HG03175 (cell line): ENCODE results near the gene BATF3.
A peak's percentile ranks its signal among the peaks of the same experiment; 100 is the strongest.
"Not testable (repeated sequence)": the region's sequence is repeated elsewhere in the genome, so short reads cannot be mapped to it uniquely, and the experiment has no call there.

Source experiments
- ATAC-seq: cut with Tn5 transposase; IDR thresholded peaks from one replicate; pipeline ENCODE4 v1.9.1; 2021; ENCODE audit warnings: mild to moderate bottlenecking, moderate library complexity; ENCODE audit not compliant: unreplicated experiment

BATF3 gene

DNA sequence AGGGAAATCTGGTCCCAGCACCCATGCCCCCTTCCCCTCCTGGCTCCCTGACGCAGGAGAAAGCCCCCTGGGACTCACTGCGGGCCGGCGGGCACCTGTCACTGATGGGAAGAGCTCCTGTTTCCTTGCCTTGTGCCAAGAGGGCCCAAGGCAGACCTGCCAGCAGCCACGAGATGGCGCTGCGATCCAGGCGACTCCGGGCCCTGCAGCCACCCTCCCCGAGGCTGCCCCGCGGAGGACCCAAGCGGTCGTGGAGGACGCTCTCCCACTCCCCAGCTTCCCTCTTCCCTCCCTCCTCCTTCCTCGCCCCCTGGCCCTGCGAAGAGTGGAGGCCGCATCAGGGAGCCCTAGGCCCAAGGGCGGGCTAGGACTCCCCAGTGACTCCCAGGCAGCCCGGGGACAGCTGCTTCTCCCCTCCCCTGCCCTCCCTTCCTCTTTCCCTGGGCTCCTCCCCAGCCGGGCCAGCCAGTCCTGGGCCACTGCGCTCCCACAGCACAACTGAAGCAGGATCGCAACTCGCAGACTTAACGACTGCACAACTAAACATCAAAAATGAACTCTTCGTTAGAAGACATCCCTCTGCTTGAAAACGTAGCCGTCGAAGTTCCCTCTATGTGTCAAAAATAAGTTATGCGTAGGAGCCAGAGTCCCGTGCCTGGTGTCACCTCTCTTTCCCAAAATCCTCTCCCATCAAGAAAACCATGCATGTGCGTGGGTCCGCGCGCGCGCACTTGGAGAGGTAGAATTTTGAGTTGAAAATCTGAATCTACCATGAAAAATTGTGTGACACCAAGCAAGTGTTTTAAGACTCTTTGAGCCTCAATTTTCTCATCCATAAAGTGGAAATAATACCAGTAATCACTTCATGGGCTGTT lies 34.2 kb downstream of the BATF3 start:
- ATAC-seq, result peak; percentile 86

DNA sequence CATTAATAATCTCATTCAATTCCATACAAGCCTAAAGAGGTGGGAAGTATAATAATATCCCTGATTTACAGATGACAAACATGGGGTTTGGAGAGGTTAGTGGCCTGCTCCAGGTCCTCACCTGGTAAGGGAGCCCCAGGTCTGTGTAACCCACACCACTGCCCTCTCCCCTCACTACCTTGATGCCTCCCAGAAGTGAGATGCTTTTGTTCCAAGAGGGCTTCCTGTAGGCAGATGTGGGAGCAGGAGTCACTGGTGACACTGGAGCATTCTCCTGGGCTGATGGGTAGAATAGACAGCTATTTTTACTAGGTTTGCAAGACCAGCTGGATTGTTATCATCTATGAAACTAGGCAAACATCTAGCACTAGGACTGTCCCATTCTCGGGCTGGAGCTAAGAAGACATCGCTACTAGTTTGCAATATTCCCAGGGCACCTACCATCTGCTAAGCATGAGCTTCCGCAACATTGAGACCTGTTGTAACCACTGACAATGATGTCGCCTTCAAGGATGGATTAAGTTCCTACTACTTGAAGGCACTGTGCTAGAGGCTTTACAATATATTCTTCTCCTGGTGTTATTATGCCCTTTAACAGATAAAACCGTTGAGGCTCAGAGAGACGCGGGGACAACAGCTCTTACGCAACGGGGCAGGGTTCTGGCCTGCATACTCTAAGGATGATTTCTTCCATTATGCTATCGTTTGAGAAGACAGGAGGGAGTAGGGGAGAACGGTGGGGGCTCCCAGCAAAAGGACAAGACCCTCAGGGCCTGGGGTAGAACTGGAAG lies 35.0 kb downstream of the BATF3 start:
- no peak for ATAC-seq

DNA sequence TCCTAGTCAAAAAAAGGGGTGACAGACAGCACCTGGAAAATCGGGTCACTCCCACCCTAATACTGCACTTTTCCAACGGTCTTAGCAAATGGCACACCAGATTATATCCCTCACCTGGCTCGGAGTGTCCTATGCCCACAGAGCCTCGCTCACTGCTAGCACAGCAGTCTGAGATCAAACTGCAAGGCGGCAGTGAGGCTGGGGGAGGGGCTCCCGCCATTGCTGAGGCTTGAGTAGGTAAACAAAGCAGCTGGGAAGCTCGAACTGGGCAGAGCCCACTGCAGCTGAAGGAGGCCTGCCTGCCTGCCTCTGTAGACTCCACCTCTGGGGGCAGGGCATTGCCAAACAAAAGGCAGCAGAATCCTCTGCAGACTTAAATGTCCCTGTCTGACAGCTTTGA lies 41.4 kb downstream of the BATF3 start:
- ATAC-seq, result not testable (repeated sequence)

DNA sequence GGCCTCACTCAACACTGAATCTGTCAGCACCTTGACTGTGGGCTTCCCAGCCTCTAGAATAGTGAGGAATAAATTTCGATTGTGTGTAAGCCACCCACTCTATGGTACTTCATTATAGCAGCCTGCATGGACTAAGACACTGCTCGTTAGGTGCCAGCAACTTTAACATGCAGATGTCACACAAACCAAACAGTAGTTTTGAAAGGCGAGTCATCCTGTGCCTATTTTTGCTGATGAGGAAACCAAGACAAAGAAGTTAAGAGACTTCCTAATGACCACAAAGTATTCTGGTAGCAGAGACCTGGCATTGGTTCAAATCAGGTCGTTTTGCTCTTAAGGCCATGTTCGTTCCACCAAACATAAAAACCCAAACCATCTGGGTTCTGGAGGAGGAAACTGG lies 42.9 kb downstream of the BATF3 start:
- no peak for ATAC-seq

DNA sequence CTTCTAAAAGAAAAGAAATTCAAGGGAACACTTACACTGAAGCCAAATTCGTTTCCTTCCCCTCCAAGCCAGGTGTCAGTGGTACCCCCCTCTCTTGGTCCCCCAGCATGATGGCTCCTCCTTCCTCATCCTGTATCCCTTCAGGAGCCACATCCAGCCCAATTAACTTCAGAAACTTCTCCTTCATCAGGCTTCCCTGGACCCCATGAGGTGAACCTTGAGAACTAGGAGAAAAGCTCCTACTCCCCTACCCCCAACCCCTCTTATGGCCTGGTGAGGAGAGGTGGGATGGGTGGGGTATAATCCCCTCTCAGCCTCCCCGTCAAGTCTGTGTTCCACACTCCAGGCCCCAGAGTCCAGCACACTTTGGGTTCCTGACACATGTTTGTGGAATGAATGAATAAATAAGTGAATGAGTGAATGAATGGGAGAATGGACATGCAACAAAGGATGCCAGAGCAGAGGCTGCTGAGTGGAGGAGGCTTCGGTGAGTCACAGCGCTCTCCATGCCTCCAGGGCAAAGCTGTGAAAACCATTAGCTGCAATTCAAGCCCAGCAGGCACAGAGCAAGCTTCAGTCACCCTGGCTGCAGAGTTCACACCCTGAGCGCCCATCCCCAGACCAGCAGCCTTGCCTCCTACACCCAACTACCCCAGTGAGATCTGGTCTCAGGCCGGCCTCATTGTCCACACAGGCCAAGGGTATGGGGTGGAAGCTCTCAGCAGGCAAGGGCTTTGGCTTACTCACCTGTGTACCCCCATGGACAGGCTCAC lies 43.8 kb downstream of the BATF3 start:
- no peak for ATAC-seq

DNA sequence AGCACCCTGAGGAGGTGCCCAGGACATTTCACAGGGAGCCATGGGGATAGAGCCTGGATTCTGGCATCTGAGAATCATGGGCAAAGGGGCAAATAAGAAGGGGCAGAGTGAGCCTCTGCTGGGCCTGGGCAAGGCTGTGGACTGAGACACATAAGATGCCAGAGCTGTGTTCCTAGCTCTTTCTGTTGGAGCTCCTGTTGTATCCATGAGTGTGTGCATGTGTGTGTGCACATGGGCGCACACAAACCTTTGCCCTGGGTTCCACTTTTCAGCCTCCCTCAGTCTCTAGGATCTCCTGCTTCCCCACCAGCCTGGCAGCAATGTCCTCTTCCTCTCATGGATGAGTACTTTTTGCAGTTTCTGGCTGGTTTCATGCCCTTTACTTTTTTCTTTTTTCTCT lies 47.0 kb downstream of the BATF3 start:
- ATAC-seq, result no peak

DNA sequence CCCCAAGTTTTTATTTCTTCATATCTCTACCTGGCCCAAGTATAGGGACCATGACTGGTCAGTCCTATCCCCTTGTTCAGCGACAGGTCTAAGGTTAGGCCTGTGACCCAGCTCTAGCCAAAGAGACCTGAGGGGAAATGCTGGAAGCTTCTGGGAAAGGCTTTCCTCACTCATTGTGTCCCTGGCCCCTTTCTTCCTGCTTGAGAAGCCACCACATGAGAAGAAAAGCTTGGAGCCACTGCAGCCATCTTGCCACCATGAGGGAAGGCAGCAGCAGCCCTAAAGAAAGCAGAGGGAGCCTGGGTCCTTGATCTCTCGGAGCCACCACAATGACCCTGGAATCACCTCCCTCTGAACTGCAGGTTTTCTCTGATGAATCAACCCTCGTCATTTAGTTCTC lies 47.7 kb downstream of the BATF3 start:
- ATAC-seq, result no peak

DNA sequence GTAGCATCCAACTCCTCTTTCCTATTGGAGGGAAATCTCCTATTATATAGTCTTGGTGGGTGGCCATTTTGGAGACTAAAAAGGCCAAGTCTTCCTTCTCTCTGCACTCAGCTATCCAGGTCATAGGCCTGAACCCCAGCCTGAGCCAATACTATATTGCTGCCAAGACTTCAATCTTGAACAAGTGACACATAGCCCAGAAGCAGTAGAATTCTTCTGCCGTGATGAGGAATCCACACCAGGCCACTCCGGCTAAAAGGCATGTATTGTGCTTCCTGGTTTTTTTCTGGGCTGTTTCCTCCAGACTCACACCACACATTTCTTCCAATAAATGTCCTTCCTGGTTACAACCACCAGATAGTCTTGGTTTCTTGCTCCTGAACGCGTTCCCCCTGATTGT lies 48.1 kb downstream of the BATF3 start:
- ATAC-seq, result no peak

DNA sequence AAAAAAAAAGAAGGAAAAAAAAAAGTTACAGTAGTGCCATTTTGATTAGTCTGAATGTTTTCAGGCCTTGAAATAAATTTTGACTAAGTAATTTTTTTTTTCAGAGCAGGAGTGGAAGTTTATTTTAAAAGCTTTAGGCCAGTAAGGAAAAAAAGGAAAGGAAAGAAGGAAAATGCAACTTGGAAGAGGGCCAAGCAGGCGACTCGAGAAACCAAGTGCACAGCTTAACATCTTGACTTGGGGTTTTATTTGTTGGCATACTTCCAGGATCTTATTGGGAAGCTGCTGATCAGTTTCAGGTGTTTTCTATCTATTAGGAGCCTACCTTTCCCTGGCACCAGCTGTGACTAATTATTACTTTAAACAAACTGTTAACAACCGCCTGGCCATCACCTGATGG lies 49.4 kb downstream of the BATF3 start:
- ATAC-seq, result no peak

DNA sequence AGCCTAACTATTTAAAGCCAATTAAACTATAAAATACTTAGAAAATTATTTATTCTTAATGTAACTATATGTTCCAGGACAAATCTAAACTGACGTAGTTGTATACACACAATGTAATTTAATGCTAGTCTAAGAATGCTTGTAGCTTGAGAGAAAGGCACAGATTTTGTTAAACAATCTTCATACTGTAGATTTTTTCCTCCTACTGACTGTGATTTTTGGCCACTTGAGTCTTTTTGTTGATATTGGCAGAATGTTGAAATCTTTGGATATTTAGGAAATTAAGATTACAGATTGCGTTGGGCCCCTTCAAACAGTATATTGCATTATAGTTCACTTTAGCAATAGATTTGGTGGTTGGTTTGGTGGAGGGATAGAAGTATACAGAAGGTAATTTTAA lies 50.6 kb downstream of the BATF3 start:
- no peak for ATAC-seq

DNA sequence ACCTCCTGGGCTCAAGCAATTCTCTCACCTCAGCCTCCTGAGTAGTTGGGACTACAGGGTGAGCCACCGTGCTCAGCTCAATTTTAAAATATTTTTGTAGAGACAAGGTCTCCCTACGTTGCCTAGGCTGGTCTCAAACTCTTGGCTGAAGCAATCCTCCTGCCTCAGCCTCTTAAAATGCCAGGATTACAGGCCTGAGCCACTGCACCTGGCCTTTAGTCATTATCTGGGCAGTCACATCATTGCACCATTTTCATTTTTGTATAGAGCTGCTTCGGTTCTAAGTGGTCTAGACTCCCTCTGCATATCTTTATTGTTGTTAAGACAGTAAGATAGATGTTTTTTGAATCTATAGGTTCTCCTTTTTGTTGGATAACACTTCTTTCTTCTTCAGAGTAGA lies 51.2 kb downstream of the BATF3 start:
- ATAC-seq, result no peak

DNA sequence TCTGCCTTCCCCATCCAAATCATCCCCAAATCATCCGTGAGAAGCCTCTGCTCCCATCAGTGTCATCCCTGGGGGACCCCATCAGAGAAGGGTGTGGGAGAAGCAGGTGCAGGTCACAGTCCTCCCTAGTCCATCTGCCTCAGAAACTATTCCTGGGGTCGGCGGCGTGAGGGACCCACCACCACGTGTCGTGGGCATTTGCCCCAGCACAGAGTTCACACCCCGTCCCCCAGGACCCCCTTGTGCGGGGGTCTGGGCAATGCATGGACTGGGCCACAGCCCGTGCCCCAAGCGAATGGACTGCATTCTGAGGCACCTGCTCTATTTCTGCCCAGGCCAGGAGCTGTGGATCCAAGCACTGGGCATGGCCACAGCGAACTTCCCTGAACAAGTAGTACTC lies 52.6 kb downstream of the BATF3 start:
- ATAC-seq, result no peak

DNA sequence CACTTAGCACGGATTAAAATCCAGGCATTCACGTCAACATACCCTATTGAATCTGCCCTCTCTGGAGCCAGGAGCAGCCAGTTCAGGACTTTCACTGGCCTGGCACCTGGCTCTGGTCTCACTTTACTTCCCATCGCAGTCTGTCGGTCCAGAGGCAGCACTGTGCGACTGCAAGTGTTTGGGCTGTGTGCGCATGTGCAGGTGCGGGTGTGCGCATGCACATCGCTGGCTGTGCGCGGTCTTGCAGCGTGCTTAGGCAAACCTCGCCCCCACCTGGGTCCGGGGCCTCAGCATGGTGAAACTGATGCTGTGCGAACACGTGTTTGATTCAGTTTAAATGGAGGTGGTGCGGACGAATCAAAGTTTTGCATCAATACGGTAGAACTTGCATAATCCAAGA lies 53.1 kb downstream of the BATF3 start:
- no peak for ATAC-seq

DNA sequence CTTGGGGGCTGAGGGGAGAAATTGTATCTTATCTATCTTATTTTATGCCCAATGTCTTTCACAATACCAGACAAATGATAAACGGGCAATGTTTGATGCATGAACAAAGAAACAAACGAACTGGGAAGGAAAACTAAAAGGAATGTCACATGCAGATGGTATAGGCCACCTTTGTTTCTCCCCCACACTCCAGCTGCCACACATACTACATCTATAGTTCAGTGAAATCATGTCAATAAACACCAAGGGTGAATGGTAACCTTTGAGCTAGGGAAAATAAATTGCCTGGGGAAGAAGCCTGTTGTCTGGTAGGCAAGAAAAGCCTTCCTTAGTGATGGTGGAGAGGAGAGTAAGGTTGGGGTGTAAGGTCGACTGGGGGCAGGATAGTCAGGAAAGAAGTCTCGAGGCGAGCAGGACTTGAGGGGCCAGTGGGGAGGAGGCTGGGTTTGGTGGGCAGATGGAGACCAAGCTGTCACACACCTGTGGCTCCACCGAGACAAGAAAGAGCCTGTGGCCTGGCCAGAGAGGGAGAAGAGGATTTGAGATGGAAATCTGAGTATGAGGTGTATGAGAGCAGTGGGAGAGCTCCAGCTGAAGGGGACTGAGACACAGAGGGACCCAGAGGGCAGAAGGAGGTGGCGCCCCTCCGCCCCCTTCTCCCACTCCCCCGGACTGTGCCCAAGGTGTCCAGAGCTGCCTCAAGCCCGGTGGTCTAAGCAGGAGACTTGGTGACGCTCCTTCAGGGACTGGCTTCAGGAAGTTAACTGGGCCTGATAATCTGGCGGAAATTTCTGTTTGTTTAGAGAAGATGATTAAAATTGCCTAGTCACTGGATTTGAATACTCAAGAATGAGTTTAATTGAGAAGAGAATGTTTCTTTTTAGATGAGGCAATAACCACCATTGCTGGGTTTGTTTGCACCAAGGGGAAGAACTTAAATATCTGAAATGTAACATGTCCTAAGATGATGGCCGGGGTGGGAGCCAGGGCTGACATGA lies 53.8 kb downstream of the BATF3 start:
- no peak for ATAC-seq

DNA sequence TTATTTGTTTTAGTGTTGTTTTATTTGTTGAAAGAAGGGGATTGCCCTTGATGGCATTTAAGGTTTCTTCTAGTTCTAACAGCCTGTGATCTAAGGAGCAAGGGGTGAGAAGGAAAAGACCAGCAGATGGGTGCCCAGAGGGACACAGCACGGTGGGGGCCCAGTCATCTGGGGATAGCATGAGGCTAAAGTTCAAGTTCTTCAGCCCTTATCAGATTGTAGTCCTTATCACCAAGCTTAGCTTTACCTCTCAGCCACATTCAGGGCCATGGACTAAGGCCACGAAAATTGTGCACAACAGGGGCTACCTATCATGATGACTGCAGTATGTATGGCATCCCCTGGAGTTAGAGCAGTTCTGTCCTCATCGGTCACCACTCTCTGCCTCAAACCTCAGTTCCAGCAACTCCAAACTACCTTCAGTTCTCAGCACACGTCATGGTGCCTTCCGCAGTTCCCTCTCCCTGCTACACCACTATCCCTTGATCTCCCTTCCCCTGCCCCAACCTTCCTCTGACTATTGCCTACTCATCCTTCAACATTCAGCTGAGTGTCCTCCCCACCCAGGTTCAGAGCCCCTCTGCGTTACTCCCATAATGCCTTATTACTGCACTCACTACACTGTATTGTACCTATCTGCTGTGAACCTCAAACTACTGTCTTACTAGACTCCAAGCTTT lies 54.6 kb downstream of the BATF3 start:
- no peak for ATAC-seq

DNA sequence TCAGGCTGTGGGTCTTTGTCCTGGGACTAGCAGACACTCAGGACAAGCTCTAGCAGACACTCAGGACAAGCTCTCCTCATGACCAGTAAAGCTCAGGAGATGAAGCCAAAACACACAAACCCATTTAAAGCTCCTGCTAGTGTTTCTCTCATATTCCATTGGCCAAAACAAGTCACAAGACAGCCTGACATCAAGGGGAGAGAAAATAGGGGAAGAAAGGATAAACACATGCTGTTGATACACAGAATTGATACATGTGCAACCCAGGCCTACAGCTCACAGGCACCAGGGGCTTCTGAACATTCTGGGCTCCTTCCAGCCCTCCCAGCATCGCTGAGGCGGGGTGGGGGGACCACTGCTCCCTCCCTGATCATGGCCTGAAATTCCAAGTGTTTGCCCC lies 55.8 kb downstream of the BATF3 start:
- ATAC-seq, result no peak

DNA sequence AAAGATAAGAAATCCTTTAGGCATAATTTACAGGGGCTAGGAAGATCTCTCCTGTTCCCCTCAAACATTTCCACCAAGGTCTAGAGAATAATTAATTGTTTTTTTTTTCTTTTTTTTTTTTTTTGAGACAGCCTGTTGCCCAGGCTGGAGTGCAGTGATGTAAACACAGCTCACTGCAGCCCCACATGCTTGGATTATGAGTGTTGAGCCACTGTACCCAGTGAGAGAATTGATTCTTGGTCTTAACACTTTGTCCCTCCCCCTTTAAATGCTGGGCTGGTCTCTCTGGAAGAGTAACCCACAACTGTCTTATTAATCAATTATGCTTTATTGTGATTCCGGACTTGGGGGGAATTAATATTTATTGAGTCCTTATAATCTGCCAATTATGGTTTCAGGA lies 57.7 kb downstream of the BATF3 start:
- ATAC-seq, result no peak

DNA sequence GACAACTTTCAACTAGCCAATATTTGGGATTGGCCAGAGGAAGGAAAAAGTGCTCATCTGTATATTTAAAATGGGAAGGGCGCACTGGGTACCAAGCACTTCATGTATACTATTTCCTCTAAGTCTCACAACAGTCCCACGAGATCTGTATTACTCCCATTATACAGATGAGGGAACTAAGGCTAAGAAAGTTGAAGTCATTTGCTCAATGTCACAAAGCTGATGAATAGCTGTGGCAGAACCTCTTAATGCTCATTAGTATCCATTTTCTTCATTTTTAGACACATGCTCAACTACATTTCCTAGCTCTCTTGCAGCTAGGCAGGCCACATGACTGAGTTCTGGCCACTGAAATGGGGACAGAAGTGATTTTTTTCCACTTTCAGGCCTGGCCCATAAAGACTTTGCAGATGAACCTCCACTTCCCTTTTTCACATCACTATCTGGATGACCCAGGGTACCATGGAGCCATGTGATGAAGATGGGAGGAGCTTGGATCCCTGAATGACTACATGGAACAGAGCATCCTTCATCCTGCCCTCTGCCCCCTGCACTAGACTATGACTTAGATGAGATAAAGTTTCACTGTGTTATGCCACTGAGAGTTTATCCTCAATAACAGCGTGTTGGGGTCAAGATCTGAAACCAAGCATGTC lies 59.3 kb downstream of the BATF3 start:
- no peak for ATAC-seq

DNA sequence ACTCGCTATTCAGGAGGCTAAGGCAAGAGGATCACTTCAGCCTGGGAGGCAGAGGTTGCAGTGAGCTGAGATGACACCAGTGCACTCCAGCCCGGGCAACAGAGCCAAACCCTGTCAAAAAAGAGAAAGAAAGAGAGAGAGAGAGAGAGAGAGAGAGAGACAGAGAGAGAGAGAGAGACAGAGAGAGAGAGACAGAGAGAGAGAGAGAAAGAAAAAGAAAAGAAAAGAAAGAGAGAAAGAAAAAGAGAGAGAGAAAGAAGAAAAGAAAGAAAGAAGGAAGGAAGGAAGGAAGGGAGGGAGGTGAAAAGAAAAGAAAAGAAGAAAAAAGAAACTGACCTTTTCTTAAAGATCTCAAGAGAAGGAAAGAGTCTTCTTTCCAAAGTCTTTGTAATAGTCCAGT lies 60.1 kb downstream of the BATF3 start:
- not testable (repeated sequence) for ATAC-seq
